ENCODE results near the gene HMGCLL1. TPM values are rescaled to one million over a fixed set of nuclear protein-coding genes. Genes with fewer than 3 reads are reported as not detected.

HMGCLL1 gene
- total RNA-seq, 6 experiments from 2014 or later: 0.13 to 0.72 (median 0.36) TPM

GRCh38 chr6:55545791-55546190 lies 33.2 kb downstream of the HMGCLL1 start:
- ATAC-seq (no peak), DNase-seq (no peak)
- TF ChIP-seq POLR2A (IDR thresholded peaks at IDR 0.05) (no peak), CTCF (IDR thresholded peaks at IDR 0.05) (no peak)
- no peaks in the 10 kb centered on the region for H3K4me1 ChIP-seq
- H3K9me3 ChIP-seq: no peaks in the 10 kb centered on the region
- no peak overlapping the region for H3K27ac ChIP-seq
- H3K4me3 ChIP-seq: no peak overlapping the region
- no peaks in the 10 kb centered on the region for H3K36me3 ChIP-seq
- intact Hi-C loops (cut with DNase I): no loop called here
- no peaks in the 10 kb centered on the region for H3K27me3 ChIP-seq

GRCh38 chr6:55543633-55544309 lies 35.2 kb downstream of the HMGCLL1 start:
- 81% methylated on average over 4 of the region's 4 CpGs for WGBS (ENCODE audit: insufficient coverage, low coverage, low lambda C conversion rate, missing lambda C conversion rate)

GRCh38 chr6:55541024-55541423 lies 38.0 kb downstream of the HMGCLL1 start:
- 59% methylated on average over 1 of the region's 1 CpG for WGBS (ENCODE audit: insufficient coverage, low coverage, low lambda C conversion rate, missing lambda C conversion rate)

More at GRCh38 chr6:55543633-55544309, 35.2 kb downstream of the HMGCLL1 start:
- Histone ChIP-seq H3K36me3 (no peaks in the 10 kb centered on the region), H3K4me3 (no peak overlapping the region), H3K27me3 (no peaks in the 10 kb centered on the region), H3K9me3 (no peaks in the 10 kb centered on the region), H3K27ac (no peak overlapping the region), H3K4me1 (no peaks in the 10 kb centered on the region)
- intact Hi-C loops (cut with DNase I): no loop called here
- ATAC-seq (no peak), DNase-seq (no peak)
- no peak for TF ChIP-seq CTCF (IDR thresholded peaks at IDR 0.05)
- TF ChIP-seq POLR2A (IDR thresholded peaks at IDR 0.05): no peak

GRCh38 chr6:55536391-55536956 lies 42.5 kb downstream of the HMGCLL1 start:
- DNase-seq (no peak), ATAC-seq (no peak)
- 20% methylated on average over 2 of the region's 2 CpGs for WGBS (ENCODE audit: insufficient coverage, low coverage, low lambda C conversion rate, missing lambda C conversion rate)
- intact Hi-C loops (cut with DNase I): no loop called here
- H3K27ac ChIP-seq: no peak overlapping the region
- H3K9me3 ChIP-seq: no peaks in the 10 kb centered on the region
- H3K4me1 ChIP-seq: no peaks in the 10 kb centered on the region
- no peaks in the 10 kb centered on the region for H3K27me3 ChIP-seq
- H3K36me3 ChIP-seq: no peaks in the 10 kb centered on the region
- TF ChIP-seq CTCF (IDR thresholded peaks at IDR 0.05) (no peak), POLR2A (IDR thresholded peaks at IDR 0.05) (no peak)
- no peak overlapping the region for H3K4me3 ChIP-seq

More at GRCh38 chr6:55541024-55541423, 38.0 kb downstream of the HMGCLL1 start:
- TF ChIP-seq POLR2A (IDR thresholded peaks at IDR 0.05) (no peak), CTCF (IDR thresholded peaks at IDR 0.05) (no peak)
- DNase-seq: no peak
- no peak for ATAC-seq
- intact Hi-C loops (cut with DNase I): no loop called here
- H3K9me3 ChIP-seq: no peaks in the 10 kb centered on the region
- H3K36me3 ChIP-seq: no peaks in the 10 kb centered on the region
- no peak overlapping the region for H3K27ac ChIP-seq
- H3K4me3 ChIP-seq: no peak overlapping the region
- no peaks in the 10 kb centered on the region for H3K4me1 ChIP-seq
- no peaks in the 10 kb centered on the region for H3K27me3 ChIP-seq

Data from right lobe of liver (tissue), 6 donors.